Measurements from ENCODE around the gene RNF5. TPM values are rescaled to one million over a fixed set of nuclear protein-coding genes. Genes with fewer than 3 reads are reported as not detected.

RNF5 gene
- total RNA-seq, 3 donors from 2014 or later (not counting 1 experiment from before 2014, with no cell fraction given) = 35.1 to 39.2 (median 36.6) TPM

GRCh38 chr6:32181148-32181702 is 3.0 kb downstream of the RNF5 start:
- DNase-seq (no peak), ATAC-seq (no peak)
- H3K36me3 ChIP-seq (ENCODE audit: control insufficient read depth, insufficient read depth, low read length) = peaks cover 39% of the 10 kb centered on the region
- H3K27ac ChIP-seq (ENCODE audit: low read length) = no peak overlapping the region
- Mint-ChIP-seq H3K36me3 (peaks cover 4% of the 10 kb centered on the region), H3K27me3 (ENCODE audit: low read depth in 2 of 2) (no peaks in the 10 kb centered on the region), H3K4me1 (peaks cover 45 to 65% of the 10 kb centered on the region in 2 donors), H3K27ac (peak overlapping the region in 1 of 2 donors; percentile 97), H3K4me3 (peak overlapping the region; percentile 25), H3K9me3 (no peaks in the 10 kb centered on the region)
- intact Hi-C loops (cut with micrococcal nuclease) = no loop called here
- H3K27me3 ChIP-seq (ENCODE audit: control insufficient read depth, insufficient read depth, low read length) = no peaks in the 10 kb centered on the region
- H3K4me1 ChIP-seq (ENCODE audit: control insufficient read depth, insufficient read depth, low read length) = peaks cover 33% of the 10 kb centered on the region
- no peak overlapping the region for H3K4me3 ChIP-seq (ENCODE audit: low read length)
- 95% methylated on average over 15 of the region's 15 CpGs for WGBS (ENCODE audit: insufficient coverage)
- no peaks in the 10 kb centered on the region for H3K9me3 ChIP-seq (ENCODE audit: control insufficient read depth, insufficient read depth, low read length)
- no peak for TF ChIP-seq CTCF (IDR thresholded peaks at IDR 0.05)

- peaks cover 47% of the 10 kb centered on the region for H3K36me3 ChIP-seq (ENCODE audit: control insufficient read depth, insufficient read depth, low read length)
- ATAC-seq = no peak
- Mint-ChIP-seq H3K36me3 (peaks cover 12% of the 10 kb centered on the region), H3K4me3 (no peak overlapping the region), H3K9me3 (no peaks in the 10 kb centered on the region), H3K4me1 (peaks cover 44 to 65% of the 10 kb centered on the region in 2 donors), H3K27ac (peak overlapping the region in 1 of 2 donors; percentile 97), H3K27me3 (ENCODE audit: low read depth in 2 of 2) (no peaks in the 10 kb centered on the region)
- DNase-seq = no peak
- peaks cover 32% of the 10 kb centered on the region for H3K4me1 ChIP-seq (ENCODE audit: control insufficient read depth, insufficient read depth, low read length)
- no peak for TF ChIP-seq CTCF (IDR thresholded peaks at IDR 0.05)
- 92% methylated on average over 10 of the region's 10 CpGs for WGBS (ENCODE audit: insufficient coverage)
- H3K9me3 ChIP-seq (ENCODE audit: control insufficient read depth, insufficient read depth, low read length) = no peaks in the 10 kb centered on the region
- H3K27ac ChIP-seq (ENCODE audit: low read length) = no peak overlapping the region
- H3K4me3 ChIP-seq (ENCODE audit: low read length) = no peak overlapping the region
- no peaks in the 10 kb centered on the region for H3K27me3 ChIP-seq (ENCODE audit: control insufficient read depth, insufficient read depth, low read length)
- intact Hi-C loops (cut with micrococcal nuclease) = no loop called here
Measured at GRCh38 chr6:32181915-32182529, 3.8 kb downstream of the RNF5 start.

GRCh38 chr6:32182555-32182981 is 4.4 kb downstream of the RNF5 start:
- H3K9me3 ChIP-seq (ENCODE audit: control insufficient read depth, insufficient read depth, low read length) = no peaks in the 10 kb centered on the region
- intact Hi-C loops (cut with micrococcal nuclease) = no loop called here
- TF ChIP-seq CTCF (IDR thresholded peaks at IDR 0.05) = no peak
- H3K27me3 ChIP-seq (ENCODE audit: control insufficient read depth, insufficient read depth, low read length) = no peaks in the 10 kb centered on the region
- peaks cover 18% of the 10 kb centered on the region for H3K36me3 Mint-ChIP-seq
- WGBS (ENCODE audit: insufficient coverage) = 97% methylated on average over 9 of the region's 10 CpGs
- H3K4me1 Mint-ChIP-seq = peaks cover 44 to 65% of the 10 kb centered on the region in 2 donors
- H3K4me3 Mint-ChIP-seq = no peak overlapping the region
- H3K4me1 ChIP-seq (ENCODE audit: control insufficient read depth, insufficient read depth, low read length) = peaks cover 32% of the 10 kb centered on the region
- H3K9me3 Mint-ChIP-seq = no peaks in the 10 kb centered on the region
- H3K27me3 Mint-ChIP-seq (ENCODE audit: low read depth in 2 of 2) = no peaks in the 10 kb centered on the region
- H3K36me3 ChIP-seq (ENCODE audit: control insufficient read depth, insufficient read depth, low read length) = peaks cover 52% of the 10 kb centered on the region
- DNase-seq = no peak
- no peak for ATAC-seq
- H3K27ac Mint-ChIP-seq = no peak overlapping the region
- no peak overlapping the region for H3K27ac ChIP-seq (ENCODE audit: low read length)
- no peak overlapping the region for H3K4me3 ChIP-seq (ENCODE audit: low read length)

All from natural killer cell (primary cell).